Measurements from ENCODE around the gene PLPP7.
"Not testable (repeated sequence)": the region's sequence is repeated elsewhere in the genome, so short reads cannot be mapped to it uniquely, and the experiment has no call there.

The PLPP7 gene

DNA sequence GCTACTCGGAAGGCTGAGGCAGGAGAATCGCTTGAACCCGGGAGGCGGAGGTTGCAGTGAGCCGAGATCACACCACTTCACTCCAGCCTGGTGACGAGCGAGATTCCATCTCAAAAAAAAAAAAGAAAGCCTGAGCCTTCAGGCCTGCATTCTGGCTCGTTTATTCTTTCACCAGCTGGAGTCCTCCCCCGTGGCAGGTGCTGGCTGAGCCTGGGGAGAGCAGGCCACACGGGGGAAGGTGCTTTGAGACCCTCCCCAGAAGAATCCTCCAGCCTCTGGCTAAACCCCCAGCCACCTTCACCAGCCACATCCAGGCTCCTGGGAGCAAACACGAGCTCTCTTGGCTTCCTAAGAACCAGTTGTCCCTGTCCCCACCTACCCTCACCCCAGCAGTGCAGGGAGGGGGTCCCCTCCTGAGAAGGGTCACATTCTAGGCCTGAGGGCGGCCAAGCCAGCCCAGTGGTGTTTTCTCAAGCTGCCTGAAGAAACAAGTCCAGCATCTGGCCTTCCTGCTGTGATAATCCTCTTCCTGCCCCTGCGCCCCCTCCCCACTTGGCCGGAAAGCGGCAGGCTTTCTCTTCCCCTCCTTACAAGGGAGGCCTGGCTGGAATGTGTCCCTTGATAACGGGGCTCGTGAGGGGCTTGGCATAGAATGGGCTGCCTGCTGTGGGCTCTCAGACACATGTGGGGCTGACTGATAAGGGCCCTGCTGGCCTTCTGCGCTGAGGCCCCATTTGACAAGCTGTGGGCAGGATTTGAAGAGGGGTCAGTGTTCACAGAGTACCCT is 41.5 kb downstream of the PLPP7 start:
- DNase-seq (ENCODE audit: low read depth in 3 of 3): no peak

DNA sequence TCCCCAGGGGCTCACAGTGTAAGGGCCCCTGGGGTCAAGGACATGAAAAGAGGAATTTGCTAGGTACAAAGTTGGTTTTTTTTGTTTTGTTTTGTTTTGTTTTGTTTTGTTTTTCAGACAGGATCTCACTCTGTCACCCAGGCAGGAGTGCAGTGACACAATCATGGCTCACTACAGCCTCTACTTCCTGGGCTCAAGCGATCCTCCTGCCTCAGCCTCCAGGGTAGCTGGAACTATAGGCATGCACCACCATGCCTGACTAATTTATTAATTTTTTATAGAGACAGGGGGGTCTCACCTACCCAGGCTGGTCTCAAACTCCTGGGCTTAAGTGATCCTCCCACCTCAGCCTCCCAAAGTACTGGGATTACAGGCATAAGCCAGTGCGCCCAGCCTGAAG is 42.5 kb downstream of the PLPP7 start:
- DNase-seq (ENCODE audit: low read depth in 3 of 3): not testable (repeated sequence)

DNA sequence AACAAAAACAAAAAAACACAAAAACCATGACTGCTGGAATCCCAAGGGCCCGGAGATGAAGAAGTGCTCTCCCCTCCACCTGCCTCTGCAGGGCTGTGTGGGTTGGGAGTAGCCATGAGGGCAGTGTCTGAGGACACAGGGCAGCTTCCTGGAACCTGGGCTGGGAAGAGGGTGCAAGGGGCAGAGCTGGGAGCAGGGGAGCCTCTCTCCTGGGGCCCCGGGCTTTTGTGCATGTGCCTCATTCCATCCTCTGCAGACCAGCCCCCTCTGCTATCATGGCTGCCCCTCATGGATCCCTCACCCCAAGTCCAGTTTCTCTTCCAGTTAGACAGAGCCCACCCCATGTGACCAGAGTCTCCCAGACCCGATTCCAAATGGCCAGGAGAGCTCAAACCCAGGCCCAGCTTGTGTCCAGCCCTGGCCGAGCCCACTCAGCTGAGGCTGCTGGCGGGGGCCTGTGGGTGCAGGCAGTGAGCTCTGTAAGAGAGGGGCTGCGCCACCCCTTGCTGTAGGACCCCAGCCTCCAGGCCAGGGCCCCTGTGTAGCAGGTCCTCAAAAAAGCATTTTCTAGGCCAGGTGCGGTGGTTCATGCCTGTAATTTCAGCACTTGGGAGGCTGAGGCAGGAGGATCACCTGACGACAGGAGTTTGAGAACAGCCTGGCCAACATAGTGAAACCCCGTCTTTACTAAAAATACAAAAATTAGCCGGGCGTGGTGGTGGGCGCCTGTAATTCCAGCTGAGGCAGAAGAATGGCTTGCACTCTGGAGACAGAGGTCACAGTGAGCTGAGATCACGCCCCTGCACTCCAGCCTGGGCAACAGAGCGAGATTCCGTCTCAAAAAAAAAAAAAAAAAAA is 44.5 kb downstream of the PLPP7 start:
- DNase-seq (ENCODE audit: low read depth in 3 of 3): no peak

DNA sequence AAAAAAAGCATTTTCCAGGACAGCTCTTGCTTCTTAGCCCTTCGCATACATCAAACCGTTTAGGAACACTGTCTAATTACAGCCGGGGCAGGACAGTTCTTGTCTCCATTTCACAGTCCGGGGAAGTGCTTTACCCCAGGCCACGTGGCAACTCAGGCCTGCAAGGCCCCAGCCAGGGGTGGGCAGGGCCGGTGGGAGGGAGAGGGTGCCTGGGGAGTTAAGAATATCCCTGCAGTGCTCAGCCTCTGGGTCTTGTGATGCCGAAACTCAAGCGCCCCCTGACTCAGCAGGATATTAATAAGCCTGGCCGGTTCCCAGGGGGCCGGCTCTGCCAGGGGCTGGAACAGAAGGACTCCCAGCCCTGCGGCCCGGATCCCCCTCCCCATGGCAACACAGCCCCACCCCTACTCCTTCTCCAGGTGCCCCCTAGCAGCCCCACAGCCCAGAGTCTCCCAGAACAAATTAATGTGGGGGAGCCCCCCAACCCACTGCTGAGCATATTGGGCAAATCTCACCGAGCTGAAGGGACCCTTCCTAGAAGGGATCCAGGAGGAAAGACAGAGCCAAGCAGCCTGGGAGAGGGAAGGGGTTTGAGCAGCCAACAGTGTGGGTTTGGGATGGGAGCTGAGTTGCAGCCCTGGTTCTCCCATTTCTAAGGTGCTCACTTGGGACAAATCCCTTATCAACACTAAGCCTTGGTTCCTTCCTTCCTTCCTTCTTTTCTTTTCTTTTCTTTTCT is 45.3 kb downstream of the PLPP7 start:
- DNase-seq (ENCODE audit: low read depth in 3 of 3): no peak

DNA sequence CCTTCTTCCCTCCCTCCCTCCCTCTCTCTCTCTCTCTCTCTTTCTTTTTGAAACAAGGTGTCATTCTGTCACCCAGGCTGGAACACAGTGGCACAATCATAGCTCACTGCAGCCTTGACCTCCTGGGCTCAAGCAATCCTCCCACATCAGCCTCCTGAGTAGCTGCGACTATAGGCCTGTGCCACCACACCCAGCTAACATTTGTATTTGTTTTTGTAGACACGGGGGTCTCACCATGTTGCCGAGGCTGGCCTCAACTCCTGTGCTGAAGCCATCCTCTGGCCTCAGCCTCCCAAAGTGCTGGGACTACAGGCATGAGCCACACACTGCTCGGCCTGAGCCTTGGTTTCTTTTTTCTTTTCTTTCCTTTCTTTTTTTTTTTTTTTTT is 45.8 kb downstream of the PLPP7 start:
- DNase-seq (ENCODE audit: low read depth in 3 of 3): no peak

DNA sequence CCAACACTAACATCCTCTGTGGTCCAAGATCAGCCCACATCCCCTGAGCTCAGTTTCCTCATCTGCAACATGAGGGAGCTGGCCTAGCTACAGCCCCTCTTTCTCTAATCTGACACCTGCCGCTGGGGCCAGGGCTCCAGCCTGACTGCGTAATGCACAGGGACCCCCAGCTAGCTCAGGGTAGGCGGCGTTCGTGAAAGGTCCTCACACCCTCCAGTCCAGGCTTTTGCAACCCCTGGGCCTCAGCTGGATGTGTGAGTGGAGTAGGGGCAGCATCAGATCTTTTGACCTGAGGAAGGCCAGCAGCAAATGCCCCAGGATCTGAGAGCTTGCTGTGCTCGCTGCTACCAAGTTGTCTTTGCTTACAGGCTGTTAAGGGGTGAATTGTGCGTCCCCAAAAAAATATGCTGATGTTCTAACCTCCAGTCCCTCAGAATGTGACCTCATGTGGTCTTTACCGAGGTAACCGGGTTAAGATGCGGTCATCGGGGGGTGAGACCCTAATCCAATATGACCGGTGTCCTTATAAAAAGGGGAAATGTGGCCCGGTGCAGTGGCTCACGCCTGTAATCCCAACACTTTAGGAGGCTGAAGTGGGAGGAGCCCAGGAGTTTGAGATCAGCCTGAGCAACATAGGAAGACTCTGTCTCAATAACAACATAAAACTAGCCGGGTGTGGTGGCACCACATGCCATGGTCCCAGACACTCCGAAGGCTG is 47.8 kb downstream of the PLPP7 start:
- DNase-seq (ENCODE audit: low read depth in 3 of 3): no peak

DNA sequence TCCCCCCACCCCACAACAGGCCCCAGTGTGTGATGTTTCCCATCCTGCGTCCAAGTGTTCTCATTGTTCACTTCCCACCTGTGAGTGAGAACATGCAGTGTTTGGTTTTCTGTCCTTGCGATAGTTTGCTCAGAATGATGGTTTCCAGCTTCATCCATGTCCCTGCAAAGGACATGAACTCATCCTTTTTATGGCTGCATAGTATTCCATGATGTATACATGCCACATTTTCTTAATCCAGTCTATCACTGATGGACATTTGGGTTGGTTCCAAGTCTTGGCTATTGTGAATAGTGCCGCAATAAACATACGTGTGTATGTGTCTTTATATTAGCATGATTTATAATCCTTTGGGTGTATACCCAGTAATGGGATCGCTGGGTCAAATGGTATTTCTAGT is 49.7 kb downstream of the PLPP7 start:
- not testable (repeated sequence) for DNase-seq (ENCODE audit: low read depth in 3 of 3)

DNA sequence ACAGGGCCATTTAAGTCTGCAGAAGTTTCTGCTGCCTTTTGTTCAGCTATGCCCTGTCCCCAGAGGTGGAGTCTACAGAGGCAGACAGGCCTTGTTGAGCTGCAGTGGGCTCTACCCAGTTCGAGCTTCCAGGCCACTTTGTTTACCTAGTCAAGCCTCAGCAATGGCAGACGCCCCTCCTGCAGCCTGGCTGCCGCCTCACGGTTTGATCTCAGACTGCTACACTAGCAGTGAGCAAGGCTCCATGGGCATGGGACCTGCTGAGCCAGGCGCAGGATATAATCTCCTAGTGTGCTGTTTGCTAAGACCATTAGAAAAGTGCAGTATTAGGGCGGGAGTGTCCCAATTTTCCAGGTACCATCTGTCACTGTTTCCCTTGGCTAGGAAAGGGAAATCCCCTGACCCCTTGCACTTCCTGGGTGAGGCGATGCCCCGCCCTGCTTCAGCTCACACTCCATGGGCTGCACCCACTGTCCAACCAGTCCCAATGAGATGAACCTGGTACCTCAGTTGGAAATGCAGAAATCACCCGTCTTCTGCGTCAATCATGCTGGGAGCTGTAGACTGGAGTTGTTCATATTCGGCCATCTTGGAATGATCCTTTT is 55.5 kb downstream of the PLPP7 start:
- DNase-seq (ENCODE audit: low read depth in 3 of 3): not testable (repeated sequence)

DNA sequence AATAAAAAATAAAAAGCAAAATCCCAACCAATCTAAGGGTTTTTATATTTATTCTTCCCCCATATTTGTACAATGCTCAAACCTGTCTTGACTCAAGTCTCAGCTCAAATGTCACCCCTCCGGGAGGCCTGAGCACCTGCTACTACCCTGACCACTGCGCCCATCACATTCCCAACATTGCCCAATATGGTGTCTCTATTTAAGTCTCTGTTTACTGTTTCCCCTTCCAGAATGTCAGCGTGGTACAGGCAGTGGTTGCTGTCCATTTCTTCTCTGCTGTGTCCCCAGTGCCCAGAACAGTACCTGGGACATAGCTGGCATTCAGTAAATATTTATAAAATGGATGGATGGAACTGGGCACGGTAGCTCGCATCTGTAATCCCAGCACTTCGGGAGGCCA is 57.0 kb downstream of the PLPP7 start:
- no peak for DNase-seq (ENCODE audit: low read depth in 3 of 3)

DNA sequence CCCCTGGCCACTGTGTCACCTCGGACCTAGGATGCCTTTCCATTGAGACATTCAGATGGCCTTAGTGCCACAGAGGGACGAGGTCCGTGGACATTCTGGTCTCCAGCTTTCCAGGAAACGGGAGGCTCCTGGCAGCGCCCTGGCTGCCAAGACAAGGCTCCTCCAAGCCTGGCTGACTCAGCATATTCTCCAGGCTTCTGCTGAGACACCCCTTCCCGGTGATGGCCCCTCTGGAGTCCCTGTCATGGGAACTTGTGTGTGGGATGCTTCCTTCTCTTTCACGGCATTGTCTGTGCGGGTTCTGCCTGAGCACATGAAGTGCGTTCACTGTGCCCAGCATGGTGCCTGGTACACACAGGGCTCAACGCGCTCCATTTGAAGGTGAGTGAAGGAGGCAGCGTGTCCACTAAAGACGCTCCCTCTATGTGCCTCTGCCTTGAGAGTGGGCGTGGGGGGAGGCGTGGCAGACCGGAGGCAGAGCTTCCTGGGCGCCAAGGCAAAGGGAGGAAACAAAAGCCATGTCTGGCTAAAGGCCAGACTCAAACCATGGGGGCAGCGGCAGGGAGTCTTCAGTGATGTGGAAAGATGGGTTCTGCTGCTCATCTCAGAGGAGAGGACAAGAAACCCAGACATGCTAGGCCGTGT is 58.0 kb downstream of the PLPP7 start:
- DNase-seq (ENCODE audit: low read depth in 3 of 3): no peak

DNA sequence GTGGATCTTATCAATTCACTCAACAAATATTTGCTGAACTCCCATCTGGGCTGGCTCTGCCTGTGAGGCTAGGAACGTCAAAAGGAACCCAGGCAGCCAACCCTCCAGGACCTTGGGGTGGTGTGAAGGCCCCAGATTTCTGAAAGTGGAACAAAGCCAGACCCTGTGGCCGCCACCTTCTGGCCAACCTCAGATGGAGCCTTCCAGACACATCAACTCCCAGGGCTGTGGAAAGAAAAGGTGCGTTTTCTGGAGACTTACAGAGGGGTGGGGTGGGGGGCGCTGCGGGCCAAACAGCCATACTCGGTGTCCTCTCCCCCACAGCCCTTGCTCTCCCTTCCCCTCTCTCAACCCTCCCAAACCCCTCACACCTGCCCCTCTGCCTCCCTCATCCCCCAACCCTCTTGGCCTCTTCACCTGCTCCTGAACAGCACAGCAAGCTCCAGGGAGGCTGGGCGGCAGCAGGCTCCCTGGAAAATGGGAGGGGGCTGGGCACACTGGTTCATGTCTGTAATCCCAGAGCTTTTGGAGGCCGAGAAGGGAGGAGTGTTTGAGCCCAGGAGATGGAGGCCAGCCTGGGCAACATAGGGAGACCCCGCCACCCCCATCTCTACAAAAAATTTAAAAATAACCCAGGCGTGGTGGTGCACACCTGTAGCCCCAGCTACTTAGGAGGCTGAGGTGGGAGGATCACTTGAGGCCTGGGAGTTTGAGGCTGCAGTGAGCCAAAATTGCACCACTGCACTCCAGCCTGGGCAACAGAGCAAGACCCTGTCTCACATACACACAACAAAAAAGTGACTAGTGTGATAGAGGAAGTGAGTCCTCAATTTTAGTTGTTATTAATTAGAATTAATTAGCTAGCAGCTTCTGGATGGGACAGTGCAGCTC is 59.4 kb downstream of the PLPP7 start:
- no peak for DNase-seq (ENCODE audit: low read depth in 3 of 3)

DNA sequence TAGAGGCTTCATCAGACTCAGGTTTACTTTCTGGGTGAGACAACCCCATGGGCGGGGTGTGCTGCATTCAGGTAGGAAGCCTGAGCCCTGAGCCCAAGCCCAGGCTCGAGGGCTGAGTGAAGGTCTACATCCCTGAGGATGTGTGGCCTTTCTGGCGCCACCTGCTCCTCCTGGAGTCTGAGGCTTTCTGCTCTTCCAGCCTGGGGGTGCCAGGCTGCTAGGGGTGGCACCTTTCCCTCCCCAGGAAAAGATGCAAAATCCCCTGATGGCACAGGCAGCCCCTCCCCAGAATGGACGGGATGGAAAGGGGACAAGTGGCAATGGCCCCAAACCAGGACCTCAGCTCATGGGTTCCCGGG is 60.0 kb downstream of the PLPP7 start:
- no peak for DNase-seq (ENCODE audit: low read depth in 3 of 3)

DNA sequence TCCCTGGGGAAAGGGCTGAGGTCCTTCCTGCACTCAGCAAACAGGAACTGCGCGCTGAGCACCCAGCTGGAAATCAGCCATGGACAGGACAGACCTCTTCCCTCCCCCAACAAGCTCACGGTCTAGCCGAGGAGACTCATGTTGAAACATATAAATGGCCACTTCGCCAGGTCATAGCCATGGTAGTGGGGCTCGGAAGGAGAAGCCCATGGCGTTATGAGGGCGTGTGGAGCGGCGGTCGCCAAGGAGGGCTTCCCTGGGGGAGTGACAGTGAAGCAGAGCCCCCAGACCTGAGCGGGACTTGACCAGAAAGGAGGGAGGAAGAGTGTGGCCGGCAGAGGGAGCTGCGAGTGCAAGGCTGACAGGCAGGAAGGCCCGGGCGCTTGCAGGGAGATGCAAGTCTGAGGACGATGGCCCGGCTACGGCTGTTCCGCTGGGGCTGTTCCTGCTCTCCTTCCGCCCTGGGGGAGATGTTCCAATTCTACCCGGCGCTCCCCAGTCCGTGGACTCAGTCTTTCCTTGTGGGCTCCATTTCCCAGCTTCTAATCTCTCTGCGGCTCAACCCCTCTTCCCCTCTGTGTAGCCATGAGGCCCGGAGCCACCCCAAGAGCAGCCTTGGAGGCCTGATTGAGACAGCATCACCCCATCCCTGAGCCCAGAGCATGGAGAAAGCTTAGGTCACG is 60.5 kb downstream of the PLPP7 start:
- peak; percentile 73 to 87 (median 82) for DNase-seq (ENCODE audit: low read depth in 3 of 3)

DNA sequence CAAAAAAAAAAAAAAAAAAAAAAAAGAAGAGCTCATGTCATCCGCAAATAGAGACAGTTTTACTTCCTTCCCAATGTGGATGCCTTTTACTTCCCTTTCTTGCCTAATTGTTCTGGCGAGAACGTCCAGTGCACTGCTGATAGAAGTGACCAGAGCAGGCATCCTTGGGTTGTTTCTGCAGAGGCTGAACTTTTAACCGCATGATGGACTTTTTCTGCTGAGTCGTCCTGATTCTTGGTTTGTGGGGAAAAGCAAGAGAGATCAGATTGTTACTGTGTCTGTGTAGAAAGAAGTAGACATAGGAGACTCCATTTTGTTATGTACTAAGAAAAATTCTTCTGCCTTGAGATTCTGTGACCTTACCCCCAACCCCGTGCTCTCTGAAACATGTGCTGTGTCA is 67.0 kb downstream of the PLPP7 start:
- DNase-seq (ENCODE audit: low read depth in 3 of 3): not testable (repeated sequence)

DNA sequence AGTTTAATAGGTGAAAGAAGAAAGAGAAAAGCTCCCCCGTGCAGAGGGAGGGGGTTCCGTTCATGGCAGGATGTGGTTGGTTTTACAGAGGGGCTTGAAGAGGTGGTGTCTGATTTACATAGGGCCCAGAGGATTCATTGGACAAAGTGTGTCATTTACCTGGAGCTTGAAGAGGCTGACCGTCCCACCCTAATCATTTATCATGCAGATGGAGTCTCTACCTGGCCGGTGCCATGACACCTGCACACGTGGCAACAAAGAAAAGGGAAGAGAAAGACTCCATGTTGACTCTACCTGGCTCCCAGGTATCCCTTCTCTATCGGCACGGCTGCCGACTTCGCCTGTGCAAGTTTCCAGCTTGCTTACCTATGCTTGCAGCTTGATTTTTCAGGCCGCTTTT is 69.0 kb downstream of the PLPP7 start:
- no peak for DNase-seq (ENCODE audit: low read depth in 3 of 3)
